ENCODE measurements around the gene KLHL3.
A peak's percentile ranks its signal among the peaks of the same experiment; 100 is the strongest.

DNA sequence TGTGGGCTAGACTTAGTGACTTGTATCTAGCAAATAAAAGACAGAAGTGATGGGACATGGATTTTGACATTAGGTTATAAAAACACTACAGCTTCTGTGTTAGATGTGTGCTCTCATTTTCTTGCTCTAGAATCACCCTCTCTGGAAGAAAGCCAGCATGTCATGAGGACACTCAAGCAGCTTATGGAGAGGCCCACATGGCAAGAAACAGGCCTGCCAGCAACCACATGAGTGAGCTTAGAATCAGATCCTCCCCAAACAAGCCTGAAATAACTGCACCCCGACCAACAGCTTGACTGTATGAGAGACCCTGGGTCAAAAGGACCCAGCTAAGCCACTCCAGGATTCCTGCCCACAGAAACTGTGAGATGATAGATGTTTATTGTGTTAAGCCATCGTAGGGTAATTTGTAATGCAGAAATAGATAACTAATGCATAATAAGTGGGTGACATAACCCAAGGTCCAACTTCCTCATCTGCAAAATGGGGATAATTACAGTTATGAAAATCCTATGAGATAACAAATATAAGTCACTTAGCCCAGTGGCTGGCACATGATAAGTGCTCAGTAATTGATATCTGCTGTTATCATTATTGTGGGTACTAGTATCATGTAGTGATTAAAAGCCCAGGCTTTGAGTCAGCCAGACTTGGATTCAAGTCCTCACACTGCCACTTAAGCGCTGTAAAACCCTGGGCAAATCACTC lies 86.5 kb downstream of the KLHL3 start:
- TF ChIP-seq, protein P1, sequence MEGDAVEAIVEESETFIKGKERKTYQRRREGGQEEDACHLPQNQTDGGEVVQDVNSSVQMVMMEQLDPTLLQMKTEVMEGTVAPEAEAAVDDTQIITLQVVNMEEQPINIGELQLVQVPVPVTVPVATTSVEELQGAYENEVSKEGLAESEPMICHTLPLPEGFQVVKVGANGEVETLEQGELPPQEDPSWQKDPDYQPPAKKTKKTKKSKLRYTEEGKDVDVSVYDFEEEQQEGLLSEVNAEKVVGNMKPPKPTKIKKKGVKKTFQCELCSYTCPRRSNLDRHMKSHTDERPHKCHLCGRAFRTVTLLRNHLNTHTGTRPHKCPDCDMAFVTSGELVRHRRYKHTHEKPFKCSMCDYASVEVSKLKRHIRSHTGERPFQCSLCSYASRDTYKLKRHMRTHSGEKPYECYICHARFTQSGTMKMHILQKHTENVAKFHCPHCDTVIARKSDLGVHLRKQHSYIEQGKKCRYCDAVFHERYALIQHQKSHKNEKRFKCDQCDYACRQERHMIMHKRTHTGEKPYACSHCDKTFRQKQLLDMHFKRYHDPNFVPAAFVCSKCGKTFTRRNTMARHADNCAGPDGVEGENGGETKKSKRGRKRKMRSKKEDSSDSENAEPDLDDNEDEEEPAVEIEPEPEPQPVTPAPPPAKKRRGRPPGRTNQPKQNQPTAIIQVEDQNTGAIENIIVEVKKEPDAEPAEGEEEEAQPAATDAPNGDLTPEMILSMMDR (IDR thresholded peaks at IDR 0.05) = peak in 1 of 6 experiments; percentile 18
- TF ChIP-seq POLR2A (IDR thresholded peaks at IDR 0.05) = peak in 1 of 2 donors; percentile 37
